Fibroblast of lung (primary cell): Measurements from ENCODE around the gene DAPK1. TPM values are rescaled to one million over a fixed set of nuclear protein-coding genes. Genes with fewer than 3 reads are reported as not detected.

ENCODE experiments used
- DNase-seq, 2 donors: peaks; one replicate each; pipeline versions ENCODE4 v3.0.0 to v3.0.0-alpha.2; 2010; ENCODE audit warnings: low read depth in 2 of 2
- H2AFZ ChIP-seq: 2 replicates; pipeline ENCODE4 v1.5.1; 2012; ENCODE audit warnings: low read length, control low read depth, inconsistent platforms
- H3K27ac ChIP-seq: 2 replicates; pipeline ENCODE4 v1.5.1; 2011; ENCODE audit warnings: low read length, control low read depth; ENCODE audit not compliant: insufficient read depth
- H3K27me3 ChIP-seq: 2 replicates; pipeline ENCODE4 v1.5.1; 2011; ENCODE audit warnings: mild to moderate bottlenecking, low read length; ENCODE audit not compliant: control insufficient read depth, insufficient read depth
- H3K36me3 ChIP-seq: 2 replicates; pipeline ENCODE4 v1.5.1; 2011; ENCODE audit warnings: low read length; ENCODE audit not compliant: control insufficient read depth, insufficient read depth
- H3K4me1 ChIP-seq: 2 replicates; pipeline ENCODE4 v1.5.1; 2011; ENCODE audit warnings: low read length; ENCODE audit not compliant: control insufficient read depth, insufficient read depth; ENCODE audit errors: extremely low read depth
- H3K4me2 ChIP-seq: 2 replicates; pipeline ENCODE4 v1.5.1; 2011; ENCODE audit warnings: low read length, control low read depth; ENCODE audit not compliant: insufficient read depth; ENCODE audit errors: extremely low read depth
- H3K4me3 ChIP-seq, 4 experiments: fragments of 200-600 bp in 1 of 4; sonication (generic) in 1 of 4; replicated peaks in 1 of 4; 2 replicates each; pipeline ENCODE4 v1.5.1; 2011 to 2016; ENCODE audit warnings: low read length in 4 of 4, low read depth in 3 of 4, mild to moderate bottlenecking in 3 of 4, control low read depth in 2 of 4, inconsistent platforms in 1 of 4, mixed read lengths in 1 of 4; ENCODE audit not compliant: insufficient read depth in 1 of 4; ENCODE audit errors: control extremely low read depth in 1 of 4
- H3K79me2 ChIP-seq: 2 replicates; pipeline ENCODE4 v1.5.1; 2012; ENCODE audit warnings: mild to moderate bottlenecking, low read length, inconsistent platforms; ENCODE audit not compliant: control insufficient read depth, insufficient read depth
- H3K9ac ChIP-seq: 2 replicates; pipeline ENCODE4 v1.5.1; 2011; ENCODE audit warnings: mild to moderate bottlenecking, low read length, control low read depth; ENCODE audit not compliant: insufficient read depth
- H3K9me3 ChIP-seq: 2 replicates; pipeline ENCODE4 v1.5.1; 2012; ENCODE audit warnings: low read depth, low read length; ENCODE audit not compliant: control insufficient read depth, insufficient read depth
- H4K20me1 ChIP-seq: 2 replicates; pipeline ENCODE4 v1.5.1; 2011; ENCODE audit warnings: low read length; ENCODE audit not compliant: control insufficient read depth, insufficient read depth; ENCODE audit errors: extremely low read depth
- EZH2 ChIP-seq: IDR thresholded peaks from 2 replicates; pipeline ENCODE4 v1.5.1; 2012; ENCODE audit warnings: low read length, control low read depth, mild to moderate bottlenecking; ENCODE audit errors: missing control alignments
- polyA plus RNA-seq, 2 donors: library from polyadenylated mRNA; depleted of rRNA in 1 of 2; stranded (reverse) in 1 of 2; unstranded in 1 of 2; fragments of >200 nt; gene quantifications; 2 replicates each; pipeline ENCODE4 v1.2.1, GENCODE V29; 2011 to 2012; ENCODE audit warnings: missing spikeins in 1 of 2
- total RNA-seq: library from RNA; depleted of rRNA; stranded (reverse); fragments of >200 nt; gene quantifications from 2 replicates; pipeline ENCODE4 v1.2.1, GENCODE V29; 2014
- TF ChIP-seq, protein P1 (sequence below), 2 donors: IDR thresholded peaks in 1 of 2; conservative IDR thresholded peaks in 1 of 2; 1 replicate in 1 of 2; 2 replicates in 1 of 2; pipeline ENCODE4 v1.5.1; 2011 to 2012; ENCODE audit warnings: low read length in 2 of 2, control low read depth in 1 of 2, inconsistent platforms in 1 of 2, low read depth in 1 of 2, mild to moderate bottlenecking in 1 of 2

The DAPK1 gene
- total and polyA plus RNA-seq, 2 donors (not counting 1 experiment from before 2014, with no cell fraction given), result 1.1 to 15.5 TPM

DNA sequence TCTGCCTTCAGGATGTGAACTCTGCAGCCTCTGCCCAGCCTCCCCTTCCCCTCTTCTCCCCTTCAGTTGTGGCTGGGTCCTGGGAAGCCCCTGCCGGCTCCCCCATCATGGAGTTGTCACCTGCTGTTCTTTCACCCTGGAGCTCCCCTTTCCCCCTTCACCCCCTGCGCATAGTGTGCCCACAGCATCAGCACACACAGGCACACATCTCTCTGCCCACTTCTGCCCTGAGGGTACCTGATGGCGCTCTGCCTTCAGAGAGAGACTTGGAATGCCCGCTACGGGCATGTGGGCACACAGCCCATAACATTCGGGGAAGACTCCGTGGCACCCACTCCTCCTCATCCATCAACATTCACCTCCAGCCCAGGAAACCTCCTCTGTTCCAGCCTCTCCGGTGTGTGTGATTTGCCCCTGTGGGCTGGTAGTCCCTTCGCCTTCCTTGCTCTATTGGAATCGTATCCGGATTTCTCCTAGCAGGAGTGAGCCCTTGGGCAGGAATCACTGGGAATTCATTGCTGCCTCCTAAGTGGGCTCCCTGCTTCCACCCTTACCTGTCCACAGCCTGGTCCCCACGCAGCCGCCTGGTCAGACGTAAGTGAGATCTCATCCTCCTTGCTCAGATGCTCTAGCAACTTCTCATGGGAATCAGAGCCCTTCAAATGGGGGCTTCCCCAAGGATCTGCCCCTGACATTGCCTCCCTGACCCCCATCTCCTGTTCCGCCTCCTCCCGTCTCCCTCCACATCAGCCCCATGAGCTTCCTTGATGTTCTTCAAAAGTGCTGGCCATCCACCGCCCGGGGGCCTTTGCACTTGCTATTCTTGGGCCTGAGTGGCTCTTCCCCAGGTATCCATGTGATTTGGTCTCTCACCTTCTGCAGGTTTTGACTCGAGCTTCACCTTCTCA lies 166.7 kb downstream of the DAPK1 start:
- Histone ChIP-seq H3K79me2 (no peaks in the 10 kb centered on the region), H3K27ac (no peak overlapping the region), H3K4me3 (no peak overlapping the region), H3K36me3 (no peaks in the 10 kb centered on the region), H3K27me3 (no peaks in the 10 kb centered on the region), H4K20me1 (no peaks in the 10 kb centered on the region), H2AFZ (no peak overlapping the region), H3K4me2 (no peak overlapping the region), H3K9me3 (no peaks in the 10 kb centered on the region), H3K4me1 (no peaks in the 10 kb centered on the region), H3K9ac (no peak overlapping the region)
- no peak for DNase-seq
- TF ChIP-seq EZH2, result no peak
- TF ChIP-seq, protein P1, sequence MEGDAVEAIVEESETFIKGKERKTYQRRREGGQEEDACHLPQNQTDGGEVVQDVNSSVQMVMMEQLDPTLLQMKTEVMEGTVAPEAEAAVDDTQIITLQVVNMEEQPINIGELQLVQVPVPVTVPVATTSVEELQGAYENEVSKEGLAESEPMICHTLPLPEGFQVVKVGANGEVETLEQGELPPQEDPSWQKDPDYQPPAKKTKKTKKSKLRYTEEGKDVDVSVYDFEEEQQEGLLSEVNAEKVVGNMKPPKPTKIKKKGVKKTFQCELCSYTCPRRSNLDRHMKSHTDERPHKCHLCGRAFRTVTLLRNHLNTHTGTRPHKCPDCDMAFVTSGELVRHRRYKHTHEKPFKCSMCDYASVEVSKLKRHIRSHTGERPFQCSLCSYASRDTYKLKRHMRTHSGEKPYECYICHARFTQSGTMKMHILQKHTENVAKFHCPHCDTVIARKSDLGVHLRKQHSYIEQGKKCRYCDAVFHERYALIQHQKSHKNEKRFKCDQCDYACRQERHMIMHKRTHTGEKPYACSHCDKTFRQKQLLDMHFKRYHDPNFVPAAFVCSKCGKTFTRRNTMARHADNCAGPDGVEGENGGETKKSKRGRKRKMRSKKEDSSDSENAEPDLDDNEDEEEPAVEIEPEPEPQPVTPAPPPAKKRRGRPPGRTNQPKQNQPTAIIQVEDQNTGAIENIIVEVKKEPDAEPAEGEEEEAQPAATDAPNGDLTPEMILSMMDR (conservative IDR thresholded peaks at IDR 0.05 in 1 of 2, IDR thresholded peaks at IDR 0.05 in 1 of 2; ENCODE audit: low read depth in 1 of 2, low read length in 2 of 2), result no peak

DNA sequence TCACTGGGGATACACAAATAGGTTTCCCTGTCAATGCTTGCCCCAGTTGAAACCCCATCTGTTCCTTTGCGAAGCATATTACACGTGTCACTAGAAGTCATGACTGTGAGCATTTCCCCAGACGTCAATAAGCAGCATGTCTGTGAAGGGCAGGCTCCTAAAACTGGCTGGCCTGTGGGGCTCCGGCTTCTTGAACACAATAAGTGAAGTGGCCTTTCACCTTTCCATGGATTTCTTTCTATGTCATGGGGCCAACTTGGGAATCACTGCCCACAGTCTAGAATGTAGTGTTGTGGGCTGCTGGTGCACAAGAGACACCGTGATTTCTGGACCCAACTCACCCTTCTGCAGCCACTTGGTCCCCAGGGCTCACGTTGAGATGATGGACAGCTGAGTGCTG lies 167.8 kb downstream of the DAPK1 start:
- H3K27ac ChIP-seq, result no peak overlapping the region

DNA sequence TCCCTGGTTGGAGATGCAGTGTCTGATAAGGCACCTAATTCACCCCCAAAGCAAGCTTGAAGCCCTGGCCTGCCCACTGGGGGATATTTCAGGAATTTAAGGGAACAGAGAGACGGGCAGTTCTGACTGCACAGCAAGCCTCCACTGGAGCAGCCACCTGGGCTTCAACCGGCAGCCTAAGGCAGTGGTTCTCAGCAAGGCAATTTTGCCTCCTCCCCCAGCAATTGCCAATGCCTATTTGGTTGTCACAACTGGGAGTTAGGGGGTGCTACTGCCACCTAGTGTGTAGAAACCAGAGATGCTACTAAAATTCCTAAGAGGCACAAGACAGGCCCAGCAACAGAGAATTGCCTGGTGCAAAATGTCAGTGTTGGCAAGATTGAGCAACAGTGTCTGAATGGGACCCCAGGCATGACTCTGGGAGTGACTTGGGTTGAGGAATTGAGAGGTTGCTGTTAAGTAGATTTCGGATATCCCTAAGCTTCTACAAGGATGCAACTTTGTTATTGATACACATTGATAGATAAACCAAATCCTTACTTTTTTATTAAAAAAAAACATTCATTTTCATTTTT lies 169.6 kb downstream of the DAPK1 start:
- TF ChIP-seq, protein P1 (conservative IDR thresholded peaks at IDR 0.05 in 1 of 2, IDR thresholded peaks at IDR 0.05 in 1 of 2; ENCODE audit: low read depth in 1 of 2, low read length in 2 of 2), result peak; percentile 15 to 18
- TF ChIP-seq EZH2, result no peak
- Histone ChIP-seq H3K4me3 (no peak overlapping the region), H3K4me2 (no peak overlapping the region), H3K79me2 (no peaks in the 10 kb centered on the region), H3K9ac (no peak overlapping the region), H3K27ac (no peak overlapping the region), H4K20me1 (no peaks in the 10 kb centered on the region), H3K36me3 (no peaks in the 10 kb centered on the region), H3K4me1 (no peaks in the 10 kb centered on the region), H3K9me3 (no peaks in the 10 kb centered on the region), H3K27me3 (no peaks in the 10 kb centered on the region), H2AFZ (no peak overlapping the region)
- DNase-seq, result no peak

More for the DNA sequence above, 167.8 kb downstream of the DAPK1 start:
- H2AFZ ChIP-seq, result no peak overlapping the region
- H3K9me3 ChIP-seq, result no peaks in the 10 kb centered on the region
- no peak for TF ChIP-seq EZH2
- TF ChIP-seq, protein P1 (conservative IDR thresholded peaks at IDR 0.05 in 1 of 2, IDR thresholded peaks at IDR 0.05 in 1 of 2; ENCODE audit: low read depth in 1 of 2, low read length in 2 of 2), result no peak
- no peak overlapping the region for H3K4me3 ChIP-seq
- H3K27me3 ChIP-seq, result no peaks in the 10 kb centered on the region
- DNase-seq, result no peak
- H3K79me2 ChIP-seq, result no peaks in the 10 kb centered on the region
- H4K20me1 ChIP-seq, result no peaks in the 10 kb centered on the region
- no peaks in the 10 kb centered on the region for H3K4me1 ChIP-seq
- no peaks in the 10 kb centered on the region for H3K36me3 ChIP-seq
- H3K9ac ChIP-seq, result no peak overlapping the region
- no peak overlapping the region for H3K4me2 ChIP-seq
